Activated CD4-positive, alpha-beta T cell treated with anti-CD3 and anti-CD28 coated beads, Interleukin-2, Interleukin-6, amounts not matched to agents 100 ng/mL and 50 ng/mL, durations not matched to agents 16 hours and 8 hours (primary cell): ENCODE data around the gene NOX3.
"Not testable (repeated sequence)": the region's sequence is repeated elsewhere in the genome, so short reads cannot be mapped to it uniquely, and the experiment has no call there.

ENCODE experiments used
- DNase-seq: peaks from one replicate; pipeline ENCODE4 v3.0.0-alpha.2; 2020

NOX3 gene

GRCh38 chr6:155398221-155398620 lies 57.4 kb downstream of the NOX3 start:
- no peak for DNase-seq

- DNase-seq: no peak
Observed at GRCh38 chr6:155397172-155397705, 58.4 kb downstream of the NOX3 start.

GRCh38 chr6:155396605-155397004 lies 59.0 kb downstream of the NOX3 start:
- DNase-seq: no peak

- DNase-seq: no peak
Observed at GRCh38 chr6:155395339-155395738, 60.3 kb downstream of the NOX3 start.

- no peak for DNase-seq
Observed at GRCh38 chr6:155389130-155389529, 66.5 kb downstream of the NOX3 start.

- DNase-seq: no peak
Observed at GRCh38 chr6:155388591-155388990, 67.0 kb downstream of the NOX3 start.

GRCh38 chr6:155387481-155387880 lies 68.2 kb downstream of the NOX3 start:
- DNase-seq: no peak

GRCh38 chr6:155384321-155384952 lies 71.2 kb downstream of the NOX3 start:
- DNase-seq: no peak

GRCh38 chr6:155383913-155384312 lies 71.7 kb downstream of the NOX3 start:
- DNase-seq: no peak

GRCh38 chr6:155382338-155382685 lies 73.3 kb downstream of the NOX3 start:
- DNase-seq: no peak

- no peak for DNase-seq
Observed at GRCh38 chr6:155381673-155382337, 73.8 kb downstream of the NOX3 start.

- DNase-seq: no peak
Observed at GRCh38 chr6:155380666-155381332, 74.8 kb downstream of the NOX3 start.

- no peak for DNase-seq
Observed at GRCh38 chr6:155378724-155379123, 76.9 kb downstream of the NOX3 start.

GRCh38 chr6:155378276-155378675 lies 77.4 kb downstream of the NOX3 start:
- no peak for DNase-seq

GRCh38 chr6:155377061-155377460 lies 78.6 kb downstream of the NOX3 start:
- DNase-seq: no peak

GRCh38 chr6:155375801-155376200 lies 79.8 kb downstream of the NOX3 start:
- DNase-seq: no peak

GRCh38 chr6:155374681-155375080 lies 81.0 kb downstream of the NOX3 start:
- DNase-seq: no peak

GRCh38 chr6:155373276-155373675 lies 82.4 kb downstream of the NOX3 start:
- no peak for DNase-seq

GRCh38 chr6:155372256-155372655 lies 83.4 kb downstream of the NOX3 start:
- DNase-seq: no peak

- no peak for DNase-seq
Observed at GRCh38 chr6:155371230-155371629, 84.4 kb downstream of the NOX3 start.

- no peak for DNase-seq
Observed at GRCh38 chr6:155366325-155366724, 89.3 kb downstream of the NOX3 start.

- DNase-seq: no peak
Observed at GRCh38 chr6:155364844-155365437, 90.7 kb downstream of the NOX3 start.

GRCh38 chr6:155364021-155364420 lies 91.6 kb downstream of the NOX3 start:
- not testable (repeated sequence) for DNase-seq
